Keratinocyte (primary cell): ENCODE data around the gene HELQ. TPM values are rescaled to one million over a fixed set of nuclear protein-coding genes. Genes with fewer than 3 reads are reported as not detected.

Experiments
- DNase-seq: peaks from one replicate; pipeline ENCODE4 v3.0.0-alpha.2; 2011; ENCODE audit warnings: low read depth, missing footprints, low spot score
- FAIRE-seq: peaks from 2 replicates; lab custom pipeline; 2011; peaks lifted over from hg19 to GRCh38; lab: Jason Lieb, UNC
- H2AFZ ChIP-seq: 2 replicates; pipeline ENCODE4 v1.6.0; 2012; ENCODE audit warnings: low read length, control low read depth, inconsistent platforms; ENCODE audit not compliant: control insufficient read depth
- H3K27ac ChIP-seq: 2 replicates; pipeline ENCODE4 v1.5.1; 2011; ENCODE audit warnings: low read length; ENCODE audit not compliant: control insufficient read depth, insufficient read depth
- H3K27me3 ChIP-seq: 3 replicates; pipeline ENCODE4 v1.6.0; 2011; ENCODE audit warnings: low read length; ENCODE audit not compliant: control insufficient read depth, insufficient read depth; ENCODE audit errors: extremely low read depth
- H3K36me3 ChIP-seq, 2 experiments: 2 replicates in 1 of 2; 3 replicates in 1 of 2; pipeline ENCODE4 v1.5.1; 2011; ENCODE audit warnings: low read length in 2 of 2, mild to moderate bottlenecking in 1 of 2; ENCODE audit not compliant: control insufficient read depth in 2 of 2, insufficient read depth in 2 of 2; ENCODE audit errors: extremely low read depth in 1 of 2
- H3K4me1 ChIP-seq: 3 replicates; pipeline ENCODE4 v1.5.1; 2011; ENCODE audit warnings: low read length; ENCODE audit not compliant: control insufficient read depth, insufficient read depth; ENCODE audit errors: extremely low read depth
- H3K4me2 ChIP-seq: 3 replicates; pipeline ENCODE4 v1.6.0; 2011; ENCODE audit warnings: low read depth, low read length; ENCODE audit not compliant: control insufficient read depth, insufficient read depth; ENCODE audit errors: extremely low read depth
- H3K4me3 ChIP-seq, 3 experiments: fragments of 200-600 bp in 1 of 3; sonication (generic) in 1 of 3; 2 replicates in 2 of 3; 3 replicates in 1 of 3; pipeline ENCODE4 v1.5.1; 2011 to 2016; ENCODE audit warnings: low read length in 3 of 3, mild to moderate bottlenecking in 3 of 3, control low read depth in 2 of 3, inconsistent platforms in 1 of 3, low read depth in 1 of 3, mixed read lengths in 1 of 3, mixed run types in 1 of 3, moderate library complexity in 1 of 3; ENCODE audit not compliant: control insufficient read depth in 2 of 3, insufficient read depth in 2 of 3; ENCODE audit errors: extremely low read depth in 1 of 3
- H3K79me2 ChIP-seq: 2 replicates; pipeline ENCODE4 v1.6.0; 2012; ENCODE audit warnings: low read length; ENCODE audit not compliant: control insufficient read depth, insufficient read depth
- H3K9ac ChIP-seq: 3 replicates; pipeline ENCODE4 v1.6.0; 2011; ENCODE audit warnings: low read length; ENCODE audit not compliant: control insufficient read depth, insufficient read depth; ENCODE audit errors: extremely low read depth
- H3K9me1 ChIP-seq: 3 replicates; pipeline ENCODE4 v1.6.0; 2011; ENCODE audit warnings: low read length; ENCODE audit not compliant: control insufficient read depth, insufficient read depth; ENCODE audit errors: extremely low read depth
- H3K9me3 ChIP-seq: 2 replicates; pipeline ENCODE4 v1.5.1; 2012; ENCODE audit warnings: low read depth, low read length; ENCODE audit not compliant: control insufficient read depth
- H4K20me1 ChIP-seq: 3 replicates; pipeline ENCODE4 v1.6.0; 2011; ENCODE audit warnings: low read length; ENCODE audit not compliant: control insufficient read depth, insufficient read depth; ENCODE audit errors: extremely low read depth
- EZH2 ChIP-seq: IDR thresholded peaks from one replicate; pipeline ENCODE4 v1.6.1; 2012; ENCODE audit warnings: inconsistent platforms, mild to moderate bottlenecking, low read length, moderate library complexity
- dilution Hi-C: fragments of 300-500 bp; cut with MboI; formaldehyde crosslinking; loops from one replicate; pipeline ENCODE4 v1.7.0; 2020; ENCODE audit warnings: low sequenced_read_pairs; ENCODE audit not compliant: extremely low pct_ligation_motif_present
- polyA plus RNA-seq, 5 experiments: library from polyadenylated mRNA; depleted of rRNA in 3 of 5; stranded (reverse) in 3 of 5; stranded (forward) in 1 of 5; unstranded in 1 of 5; fragments of >200 nt; gene quantifications; 1 replicate in 1 of 5; 2 replicates in 3 of 5; 3 replicates in 1 of 5; pipeline versions ENCODE4 v1.2.1 to v1.2.3, GENCODE V29; 2011 to 2012; ENCODE audit warnings: missing spikeins in 2 of 5, low read depth in 1 of 5, low replicate concordance in 1 of 5
- TF ChIP-seq, protein P1 (sequence below), 3 experiments: IDR thresholded peaks in 1 of 3; conservative IDR thresholded peaks in 1 of 3; optimal IDR thresholded peaks in 1 of 3; 2 replicates in 2 of 3; 3 replicates in 1 of 3; pipeline versions ENCODE3 to v1.5.1; 2011; ENCODE audit warnings: low read length in 3 of 3, mild to moderate bottlenecking in 3 of 3, moderate library complexity in 2 of 3, control low read depth in 1 of 3, inconsistent platforms in 1 of 3; ENCODE audit not compliant: insufficient read depth in 2 of 3; ENCODE audit errors: extremely low read depth in 1 of 3

Gene HELQ
- polyA plus RNA-seq, 1 donor (not counting 4 experiments of a cell fraction or from before 2014, with no cell fraction given): 10.5 TPM

DNA sequence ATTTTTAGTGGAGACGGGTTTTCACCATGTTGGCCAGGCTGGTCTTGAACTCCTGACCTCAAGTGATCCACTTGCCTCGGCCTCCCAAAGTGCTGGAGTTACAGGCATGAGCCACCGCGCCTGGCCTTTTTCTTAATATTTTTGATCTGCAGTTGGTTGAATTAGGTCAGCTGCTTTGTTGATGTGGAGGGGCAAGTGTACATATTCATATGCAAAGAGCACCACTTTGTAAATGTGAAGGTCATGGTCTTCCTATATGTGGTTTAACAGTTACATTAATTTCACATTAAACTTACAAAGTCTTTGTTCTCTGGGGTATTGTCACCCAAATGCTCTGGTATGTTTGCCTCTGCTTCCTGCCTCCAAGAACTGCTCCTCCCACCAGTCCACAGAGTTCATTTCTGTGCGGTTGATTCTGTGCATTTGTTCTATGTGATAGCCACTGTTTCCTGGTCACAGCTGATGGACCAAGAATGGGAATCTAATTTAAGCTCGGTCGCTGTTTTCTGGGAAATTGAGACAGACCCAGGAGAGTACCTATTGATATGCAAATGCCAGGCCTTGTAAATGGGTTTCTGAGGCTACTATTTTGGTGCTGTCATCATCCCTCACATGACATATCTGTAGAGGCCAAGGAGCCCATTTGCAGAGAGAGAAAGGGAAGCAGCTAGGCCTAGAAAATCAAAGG lies 94.1 kb downstream of the HELQ start:
- Histone ChIP-seq H3K4me1 (peaks cover 26% of the 10 kb centered on the region), H3K27me3 (no peaks in the 10 kb centered on the region), H3K9me3 (no peaks in the 10 kb centered on the region), H3K4me2 (no peak overlapping the region), H4K20me1 (no peaks in the 10 kb centered on the region), H3K36me3 (no peaks in the 10 kb centered on the region), H3K79me2 (no peaks in the 10 kb centered on the region), H3K27ac (no peak overlapping the region), H2AFZ (no peak overlapping the region), H3K9ac (no peak overlapping the region), H3K9me1 (no peaks in the 10 kb centered on the region), H3K4me3 (no peak overlapping the region)
- no peak for DNase-seq
- TF ChIP-seq EZH2: no peak
- TF ChIP-seq, protein P1, sequence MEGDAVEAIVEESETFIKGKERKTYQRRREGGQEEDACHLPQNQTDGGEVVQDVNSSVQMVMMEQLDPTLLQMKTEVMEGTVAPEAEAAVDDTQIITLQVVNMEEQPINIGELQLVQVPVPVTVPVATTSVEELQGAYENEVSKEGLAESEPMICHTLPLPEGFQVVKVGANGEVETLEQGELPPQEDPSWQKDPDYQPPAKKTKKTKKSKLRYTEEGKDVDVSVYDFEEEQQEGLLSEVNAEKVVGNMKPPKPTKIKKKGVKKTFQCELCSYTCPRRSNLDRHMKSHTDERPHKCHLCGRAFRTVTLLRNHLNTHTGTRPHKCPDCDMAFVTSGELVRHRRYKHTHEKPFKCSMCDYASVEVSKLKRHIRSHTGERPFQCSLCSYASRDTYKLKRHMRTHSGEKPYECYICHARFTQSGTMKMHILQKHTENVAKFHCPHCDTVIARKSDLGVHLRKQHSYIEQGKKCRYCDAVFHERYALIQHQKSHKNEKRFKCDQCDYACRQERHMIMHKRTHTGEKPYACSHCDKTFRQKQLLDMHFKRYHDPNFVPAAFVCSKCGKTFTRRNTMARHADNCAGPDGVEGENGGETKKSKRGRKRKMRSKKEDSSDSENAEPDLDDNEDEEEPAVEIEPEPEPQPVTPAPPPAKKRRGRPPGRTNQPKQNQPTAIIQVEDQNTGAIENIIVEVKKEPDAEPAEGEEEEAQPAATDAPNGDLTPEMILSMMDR (optimal IDR thresholded peaks at IDR 0.05 in 1 of 3, IDR thresholded peaks at IDR 0.05 in 1 of 3, conservative IDR thresholded peaks at IDR 0.05 in 1 of 3; ENCODE audit: extremely low read depth in 1 of 3, insufficient read depth in 2 of 3, low read length in 3 of 3): no peak
- no peak for FAIRE-seq
- dilution Hi-C loops: no loop called here

DNA sequence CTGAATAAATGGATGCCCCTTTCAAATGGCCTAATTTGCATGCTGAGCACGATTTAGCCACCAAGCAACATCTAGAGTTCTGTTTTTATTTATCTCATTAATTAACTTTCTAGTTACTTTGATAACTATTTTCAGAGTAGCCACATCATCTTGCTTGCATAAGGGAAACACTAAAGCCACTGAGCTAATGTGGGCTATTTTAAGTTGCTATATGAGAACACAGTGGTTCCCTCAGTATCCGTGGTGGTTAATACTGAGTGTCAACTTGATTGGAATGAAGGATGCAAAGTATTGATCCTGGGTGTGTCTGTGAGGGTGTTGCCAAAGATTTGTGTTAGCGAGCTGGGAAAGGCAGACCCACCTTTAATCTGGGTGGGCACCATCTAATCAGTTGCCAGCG lies 95.6 kb downstream of the HELQ start:
- Histone ChIP-seq H3K9me1 (no peaks in the 10 kb centered on the region), H3K27ac (no peak overlapping the region), H3K4me1 (peaks cover 29% of the 10 kb centered on the region), H3K4me3 (no peak overlapping the region), H3K9me3 (no peaks in the 10 kb centered on the region), H2AFZ (no peak overlapping the region), H3K79me2 (no peaks in the 10 kb centered on the region), H3K36me3 (no peaks in the 10 kb centered on the region), H4K20me1 (no peaks in the 10 kb centered on the region), H3K27me3 (no peaks in the 10 kb centered on the region), H3K9ac (no peak overlapping the region), H3K4me2 (no peak overlapping the region)
- TF ChIP-seq, protein P1 (optimal IDR thresholded peaks at IDR 0.05 in 1 of 3, IDR thresholded peaks at IDR 0.05 in 1 of 3, conservative IDR thresholded peaks at IDR 0.05 in 1 of 3; ENCODE audit: extremely low read depth in 1 of 3, insufficient read depth in 2 of 3, low read length in 3 of 3): no peak
- TF ChIP-seq EZH2: no peak
- dilution Hi-C loops: no loop called here
- DNase-seq (no peak), FAIRE-seq (no peak)
